IMR-90 (cell line): Measurements from ENCODE around the gene TMEM140. TPM values are rescaled to one million over a fixed set of nuclear protein-coding genes. Genes with fewer than 3 reads are reported as not detected.

Experiments used
- ATAC-seq: fragments of 200-7000 bp; cut with Tn5 transposase; 2 replicates; pipeline ENCODE4 v1.9.1; 2020; ENCODE audit warnings: low read depth, mild to moderate bottlenecking, moderate library complexity
- BruUV-seq: library from RNA; stranded (reverse); fragments of 400-500 nt; replicated peaks from 2 replicates; lab custom pipeline; 2021; lab: Mats Ljungman, UMichigan
- CTCF ChIA-PET: fragments of 300-600 bp; formaldehyde crosslinking; extraction: SDS; loops from one replicate; lab custom pipeline; 2021; ENCODE audit warnings: antibody characterized with exemption; lab: Yijun Ruan, JAX
- POLR2A ChIA-PET: fragments of 300-600 bp; sonication (Branson Sonifier 250); formaldehyde crosslinking; loops from one replicate; lab custom pipeline; 2022; ENCODE audit warnings: antibody characterized with exemption; ENCODE audit not compliant: unreplicated experiment; lab: Charles Lee
- DNase-seq: peaks from one replicate; pipeline ENCODE4 v3.0.0; 2013
- H2AFZ ChIP-seq: replicated peaks from 2 replicates; pipeline ENCODE3; 2013; ENCODE audit warnings: low read length, mild to moderate bottlenecking; ENCODE audit not compliant: poor library complexity
- H2AK5ac ChIP-seq: 2 replicates; pipeline ENCODE4 v1.6.1; 2013; ENCODE audit warnings: low read depth, low read length, inconsistent platforms
- H2AK9ac ChIP-seq: replicated peaks from 2 replicates; pipeline ENCODE3; 2013; ENCODE audit warnings: mild to moderate bottlenecking, low read depth, low read length, moderate library complexity; ENCODE audit not compliant: poor library complexity
- H2BK120ac ChIP-seq: 2 replicates; pipeline ENCODE4 v1.6.1; 2013; ENCODE audit warnings: low read depth, low read length, inconsistent platforms
- H2BK15ac ChIP-seq: 3 replicates; pipeline ENCODE4 v1.6.1; 2013; ENCODE audit warnings: low read depth, low read length, inconsistent platforms
- H2BK20ac ChIP-seq: 2 replicates; pipeline ENCODE4 v1.6.1; 2013; ENCODE audit warnings: low read depth, mild to moderate bottlenecking, inconsistent platforms, low read length, moderate library complexity
- H2BK5ac ChIP-seq: 2 replicates; pipeline ENCODE4 v1.6.1; 2013; ENCODE audit warnings: mild to moderate bottlenecking, low read depth, low read length, inconsistent platforms; ENCODE audit not compliant: poor library complexity, severe bottlenecking
- H3K14ac ChIP-seq: replicated peaks from 2 replicates; pipeline ENCODE4 v1.6.1; 2013; ENCODE audit warnings: low read depth, low read length, inconsistent platforms
- H3K18ac ChIP-seq: 2 replicates; pipeline ENCODE4 v1.6.1; 2013; ENCODE audit warnings: low read depth, low read length, control low read depth
- H3K23ac ChIP-seq: 2 replicates; pipeline ENCODE4 v1.6.1; 2013; ENCODE audit warnings: low read depth, low read length, inconsistent platforms
- H3K27ac ChIP-seq: 2 replicates; pipeline ENCODE4 v1.5.1; 2013; ENCODE audit warnings: mild to moderate bottlenecking, control low read depth, low read length; ENCODE audit not compliant: insufficient read depth
- H3K27me3 ChIP-seq: 2 replicates; pipeline ENCODE4 v1.6.1; 2013; ENCODE audit warnings: low read length; ENCODE audit not compliant: control insufficient read depth, insufficient read depth
- H3K36me3 ChIP-seq: 2 replicates; pipeline ENCODE4 v1.6.1; 2013; ENCODE audit warnings: low read length, mixed read lengths; ENCODE audit not compliant: control insufficient read depth, insufficient read depth
- H3K4ac ChIP-seq: 2 replicates; pipeline ENCODE4 v1.6.1; 2013; ENCODE audit warnings: low read depth, low read length, inconsistent platforms
- H3K4me1 ChIP-seq: 2 replicates; pipeline ENCODE4 v1.6.1; 2013; ENCODE audit warnings: low read length, mixed read lengths; ENCODE audit not compliant: control insufficient read depth, insufficient read depth
- H3K4me2 ChIP-seq: 2 replicates; pipeline ENCODE4 v1.6.1; 2013; ENCODE audit warnings: low read depth, mild to moderate bottlenecking, control low read depth, low read length, moderate library complexity
- H3K4me3 ChIP-seq: 2 replicates; pipeline ENCODE4 v1.5.1; 2013; ENCODE audit warnings: low read depth, mild to moderate bottlenecking, control low read depth, low read length, moderate library complexity; ENCODE audit not compliant: insufficient read depth
- H3K56ac ChIP-seq: 2 replicates; pipeline ENCODE4 v1.6.1; 2013; ENCODE audit warnings: low read length, inconsistent platforms; ENCODE audit not compliant: insufficient read depth; ENCODE audit errors: extremely low read depth
- H3K79me1 ChIP-seq, 2 experiments: 2 replicates each; pipeline ENCODE4 v1.6.1; 2013; ENCODE audit warnings: low read length in 2 of 2, inconsistent platforms in 1 of 2, low read depth in 1 of 2
- H3K9ac ChIP-seq: 2 replicates; pipeline ENCODE4 v1.6.1; 2013; ENCODE audit warnings: low read depth, low read length, control low read depth
- H3K9me1 ChIP-seq: 2 replicates; pipeline ENCODE4 v1.6.1; 2013; ENCODE audit warnings: low read length, inconsistent platforms; ENCODE audit not compliant: insufficient read depth
- H3K9me3 ChIP-seq: 2 replicates; pipeline ENCODE4 v1.6.1; 2013; ENCODE audit warnings: low read length; ENCODE audit not compliant: control insufficient read depth, insufficient read depth
- H4K20me1 ChIP-seq: 2 replicates; pipeline ENCODE4 v1.6.1; 2013; ENCODE audit warnings: low read length, inconsistent platforms; ENCODE audit not compliant: insufficient read depth
- H4K5ac ChIP-seq: 2 replicates; pipeline ENCODE4 v1.6.1; 2013; ENCODE audit warnings: mild to moderate bottlenecking, low read depth, low read length, control low read depth
- H4K8ac ChIP-seq, 2 experiments: 2 replicates each; pipeline ENCODE4 v1.6.1; 2013; ENCODE audit warnings: low read depth in 2 of 2, low read length in 2 of 2, control low read depth in 1 of 2, inconsistent platforms in 1 of 2
- H4K91ac ChIP-seq: 2 replicates; pipeline ENCODE4 v1.6.1; 2013; ENCODE audit warnings: low read depth, low read length, inconsistent platforms; ENCODE audit not compliant: insufficient read depth
- CEBPB ChIP-seq: IDR thresholded peaks from 2 replicates; pipeline ENCODE4 v1.6.1; 2012; ENCODE audit warnings: low read depth, low read length, improper control_type of control experiment
- CHD1 ChIP-seq: IDR thresholded peaks from 2 replicates; pipeline ENCODE4 v1.6.1; 2012; ENCODE audit warnings: low read depth, low read length, improper control_type of control experiment
- MAFK ChIP-seq: IDR thresholded peaks from 2 replicates; pipeline ENCODE4 v1.6.1; 2012; ENCODE audit warnings: low read depth, low read length, improper control_type of control experiment
- MAZ ChIP-seq: IDR thresholded peaks from 2 replicates; pipeline ENCODE4 v1.6.1; 2012; ENCODE audit warnings: low read depth, mild to moderate bottlenecking, low read length, improper control_type of control experiment, moderate library complexity, borderline replicate concordance
- MXI1 ChIP-seq: IDR thresholded peaks from 2 replicates; pipeline ENCODE4 v1.6.1; 2012; ENCODE audit warnings: low read depth, mild to moderate bottlenecking, low read length, moderate library complexity, borderline replicate concordance
- NFE2L2 ChIP-seq: fragments of 150-350 bp; IDR thresholded peaks from 2 replicates; pipeline ENCODE4 v1.6.1; 2016; ENCODE audit warnings: low read depth, mild to moderate bottlenecking, low read length
- POLR2A ChIP-seq: IDR thresholded peaks from 2 replicates; pipeline ENCODE4 v1.6.1; 2012; ENCODE audit warnings: mild to moderate bottlenecking, low read depth, low read length
- RCOR1 ChIP-seq: IDR thresholded peaks from 2 replicates; pipeline ENCODE4 v1.6.1; 2012; ENCODE audit warnings: mild to moderate bottlenecking, low read length, improper control_type of control experiment; ENCODE audit not compliant: insufficient replicate concordance
- RFX5 ChIP-seq: IDR thresholded peaks from 2 replicates; pipeline ENCODE4 v1.8.0; 2012; ENCODE audit warnings: low read depth, mild to moderate bottlenecking, low read length, moderate library complexity
- SMC3 ChIP-seq: fragments of 150-350 bp; IDR thresholded peaks from 2 replicates; pipeline ENCODE4 v1.6.1; 2016; ENCODE audit warnings: low read depth, mild to moderate bottlenecking, antibody characterized with exemption, low read length, moderate library complexity
- WGBS, 2 experiments: methylation state at CpG; one replicate each; pipeline versions ENCODE4 v1.1.5 to v1.1.7; 2013; ENCODE audit warnings: missing lambda C conversion rate in 2 of 2; ENCODE audit not compliant: insufficient read length in 1 of 2; ENCODE audit errors: extremely low coverage in 2 of 2; 5-methylcytosine and 5-hydroxymethylcytosine counted together
- dilution Hi-C: fragments of 300-500 bp; cut with HindIII; formaldehyde crosslinking; loops from one replicate; pipeline ENCODE4 v1.14.3; 2018; ENCODE audit warnings: low sequenced_read_pairs; ENCODE audit not compliant: unreplicated experiment
- in situ Hi-C: fragments of 300-500 bp; cut with MboI; formaldehyde crosslinking; loops from 3 replicates; pipeline ENCODE4 v1.14.3; 2019; ENCODE audit warnings: low sequenced_read_pairs, inconsistent platforms, mixed read lengths
- intact Hi-C: fragments of 100-400 bp; cut with micrococcal nuclease; formaldehyde crosslinking; loops from 2 replicates; pipeline ENCODE4 v1.10.0; 2022
- polyA plus RNA-seq, 3 experiments: library from polyadenylated mRNA; depleted of rRNA; stranded (reverse); fragments of >200 nt; gene quantifications; 2 replicates each; pipeline ENCODE4 v1.2.3, GENCODE V29; 2012; ENCODE audit warnings: low replicate concordance in 1 of 3
- total RNA-seq: library from RNA; depleted of rRNA; stranded (reverse); fragments of >200 nt; gene quantifications from 2 replicates; pipeline ENCODE4 v1.2.3, GENCODE V29; 2012
- TF ChIP-seq, protein P1 (sequence below): fragments of 150-350 bp; IDR thresholded peaks from 2 replicates; pipeline ENCODE4 v1.6.1; 2016; ENCODE audit warnings: low read depth, mild to moderate bottlenecking, low read length, moderate library complexity, borderline replicate concordance
- TF ChIP-seq, protein P2 (sequence below): conservative IDR thresholded peaks from 2 replicates; pipeline ENCODE4 v1.5.1; 2012; ENCODE audit warnings: mild to moderate bottlenecking, low read depth, low read length, improper control_type of control experiment

The TMEM140 gene
- total and polyA plus RNA-seq, 2 of the 4 experiments (the other 2 are of a cell fraction) = 0.24 to 0.72 TPM

GRCh38 chr7:135158874-135159273 is 11.0 kb downstream of the TMEM140 start:
- in situ Hi-C loops = no loop called here
- no peak for TF ChIP-seq CEBPB
- no peak for TF ChIP-seq CHD1
- no peak for TF ChIP-seq NFE2L2
- TF ChIP-seq MXI1 = no peak
- TF ChIP-seq MAFK = no peak
- TF ChIP-seq, protein P1, sequence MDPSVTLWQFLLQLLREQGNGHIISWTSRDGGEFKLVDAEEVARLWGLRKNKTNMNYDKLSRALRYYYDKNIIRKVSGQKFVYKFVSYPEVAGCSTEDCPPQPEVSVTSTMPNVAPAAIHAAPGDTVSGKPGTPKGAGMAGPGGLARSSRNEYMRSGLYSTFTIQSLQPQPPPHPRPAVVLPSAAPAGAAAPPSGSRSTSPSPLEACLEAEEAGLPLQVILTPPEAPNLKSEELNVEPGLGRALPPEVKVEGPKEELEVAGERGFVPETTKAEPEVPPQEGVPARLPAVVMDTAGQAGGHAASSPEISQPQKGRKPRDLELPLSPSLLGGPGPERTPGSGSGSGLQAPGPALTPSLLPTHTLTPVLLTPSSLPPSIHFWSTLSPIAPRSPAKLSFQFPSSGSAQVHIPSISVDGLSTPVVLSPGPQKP = no peak
- no peak for TF ChIP-seq SMC3
- TF ChIP-seq RFX5 = no peak
- TF ChIP-seq RCOR1 = no peak
- TF ChIP-seq POLR2A = no peak
- TF ChIP-seq MAZ = no peak
- TF ChIP-seq, protein P2, sequence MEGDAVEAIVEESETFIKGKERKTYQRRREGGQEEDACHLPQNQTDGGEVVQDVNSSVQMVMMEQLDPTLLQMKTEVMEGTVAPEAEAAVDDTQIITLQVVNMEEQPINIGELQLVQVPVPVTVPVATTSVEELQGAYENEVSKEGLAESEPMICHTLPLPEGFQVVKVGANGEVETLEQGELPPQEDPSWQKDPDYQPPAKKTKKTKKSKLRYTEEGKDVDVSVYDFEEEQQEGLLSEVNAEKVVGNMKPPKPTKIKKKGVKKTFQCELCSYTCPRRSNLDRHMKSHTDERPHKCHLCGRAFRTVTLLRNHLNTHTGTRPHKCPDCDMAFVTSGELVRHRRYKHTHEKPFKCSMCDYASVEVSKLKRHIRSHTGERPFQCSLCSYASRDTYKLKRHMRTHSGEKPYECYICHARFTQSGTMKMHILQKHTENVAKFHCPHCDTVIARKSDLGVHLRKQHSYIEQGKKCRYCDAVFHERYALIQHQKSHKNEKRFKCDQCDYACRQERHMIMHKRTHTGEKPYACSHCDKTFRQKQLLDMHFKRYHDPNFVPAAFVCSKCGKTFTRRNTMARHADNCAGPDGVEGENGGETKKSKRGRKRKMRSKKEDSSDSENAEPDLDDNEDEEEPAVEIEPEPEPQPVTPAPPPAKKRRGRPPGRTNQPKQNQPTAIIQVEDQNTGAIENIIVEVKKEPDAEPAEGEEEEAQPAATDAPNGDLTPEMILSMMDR = no peak
- POLR2A ChIA-PET = no interaction called here

More at GRCh38 chr7:135158874-135159273, 11.0 kb downstream of the TMEM140 start:
- H2BK15ac ChIP-seq = no peak overlapping the region
- no peaks in the 10 kb centered on the region for H3K36me3 ChIP-seq
- H2AFZ ChIP-seq = no peak overlapping the region
- H3K79me1 ChIP-seq = peaks cover 0 to 19% of the 10 kb centered on the region in 2 experiments; a peak in 2 of 4 replicates
- intact Hi-C loops = no loop called here
- no peak overlapping the region for H3K27ac ChIP-seq
- 89% methylated on average over 3 of the region's 6 CpGs; no CpG with 5 or more reads in 1 of the 2 experiments for WGBS, 2 experiments
- H3K4ac ChIP-seq = peak overlapping the region; percentile 38
- no peak overlapping the region for H2AK5ac ChIP-seq
- H3K9ac ChIP-seq = no peak overlapping the region
- no peak overlapping the region for H3K4me2 ChIP-seq
- peaks cover 5% of the 10 kb centered on the region; the same call in 1 of the 2 replicates for H3K9me3 ChIP-seq
- DNase-seq = no peak
- peaks cover 4% of the 10 kb centered on the region for H3K9me1 ChIP-seq
- H2BK120ac ChIP-seq = 0 out of 2 replicates have a peak overlapping the region, but pooled peaks have one; percentile 9
- no peak overlapping the region for H2AK9ac ChIP-seq
- 0 out of 2 replicates have a peak overlapping the region, but pooled peaks have one; percentile 18 for H3K18ac ChIP-seq
- no peaks in the 10 kb centered on the region for H3K27me3 ChIP-seq
- H3K56ac ChIP-seq = no peak overlapping the region
- peaks cover 16% of the 10 kb centered on the region for H3K4me1 ChIP-seq
- no TSS peak for BruUV-seq
- no peak overlapping the region for H2BK5ac ChIP-seq
- no peak overlapping the region for H4K8ac ChIP-seq
- no peak for ATAC-seq
- no peak overlapping the region for H2BK20ac ChIP-seq
- no peaks in the 10 kb centered on the region for H4K20me1 ChIP-seq
- CTCF ChIA-PET = no interaction called here
- H4K5ac ChIP-seq = peak overlapping the region; percentile 17; the same call in 1 of the 2 replicates
- H4K91ac ChIP-seq = no peak overlapping the region; the same call in 1 of the 2 replicates
- peak overlapping the region; percentile 12; the same call in 1 of the 2 replicates for H3K14ac ChIP-seq
- dilution Hi-C loops = no loop called here
- no peak overlapping the region for H3K4me3 ChIP-seq
- H3K23ac ChIP-seq = no peak overlapping the region
